SU-DHL-6 (cell line): ENCODE results near the gene WTAP.

ENCODE experiments used
- H2AFZ ChIP-seq: fragments of 200-600 bp; sonication (generic); 2 replicates; pipeline ENCODE4 v1.6.1; 2014; ENCODE audit warnings: low read depth, mild to moderate bottlenecking, moderate library complexity, mixed read lengths, antibody characterized with exemption, low read length; ENCODE audit not compliant: severe bottlenecking
- H3F3A ChIP-seq: fragments of 200-600 bp; shearing (Covaris generic); 2 replicates; pipeline ENCODE4 v1.6.0; 2016; ENCODE audit warnings: antibody characterized with exemption, mild to moderate bottlenecking; ENCODE audit not compliant: insufficient read depth
- H3K27ac ChIP-seq: fragments of 200-600 bp; sonication (generic); 2 replicates; pipeline ENCODE4 v1.5.1; 2016; ENCODE audit warnings: low read depth, mild to moderate bottlenecking, low read length, moderate library complexity, mixed read lengths
- H3K27me3 ChIP-seq: fragments of 200-600 bp; sonication (generic), shearing (Covaris generic); 2 replicates; pipeline ENCODE4 v1.6.0; 2014; ENCODE audit warnings: mild to moderate bottlenecking, low read length
- H3K36me3 ChIP-seq: fragments of 200-600 bp; sonication (generic); 2 replicates; pipeline ENCODE4 v1.6.1; 2014; ENCODE audit warnings: mild to moderate bottlenecking, low read length, mixed read lengths
- H3K4me2 ChIP-seq: fragments of 300-600, 200-600 bp; shearing (Covaris generic), sonication (generic); 2 replicates; pipeline ENCODE4 v1.6.0; 2014; ENCODE audit warnings: low read length, low read depth, mild to moderate bottlenecking; ENCODE audit not compliant: poor library complexity, severe bottlenecking
- H3K4me3 ChIP-seq: fragments of 200-600 bp; sonication (generic); 2 replicates; pipeline ENCODE4 v1.5.1; 2014; ENCODE audit warnings: antibody characterized with exemption, low read length, mild to moderate bottlenecking, mixed read lengths; ENCODE audit not compliant: insufficient read depth, poor library complexity, severe bottlenecking
- H3K79me2 ChIP-seq: fragments of 200-600 bp; sonication (generic); 2 replicates; pipeline ENCODE4 v1.6.1; 2014; ENCODE audit warnings: mild to moderate bottlenecking, low read length, moderate library complexity; ENCODE audit not compliant: insufficient read depth
- H3K9ac ChIP-seq: fragments of 200-600 bp; sonication (generic); 2 replicates; pipeline ENCODE4 v1.7.0; 2014; ENCODE audit warnings: mild to moderate bottlenecking, low read length
- H3K9me2 ChIP-seq: fragments of 200-600 bp; sonication (generic); replicated peaks from 2 replicates; pipeline ENCODE4 v1.6.1; 2014; ENCODE audit warnings: low read length; ENCODE audit not compliant: insufficient read depth
- H3K9me3 ChIP-seq: fragments of 200-600 bp; sonication (generic); 2 replicates; pipeline ENCODE4 v1.6.1; 2014; ENCODE audit warnings: low read length, mixed read lengths; ENCODE audit not compliant: insufficient read depth
- H4K20me1 ChIP-seq: fragments of 200-600 bp; sonication (generic); 2 replicates; pipeline ENCODE4 v1.6.1; 2014; ENCODE audit warnings: low read depth, mild to moderate bottlenecking, antibody characterized with exemption, low read length, moderate library complexity, mixed read lengths
- CTCF ChIP-seq: fragments of 200-600 bp; sonication (generic); IDR thresholded peaks from one replicate; pipeline ENCODE4 v1.5.1; 2017; ENCODE audit warnings: antibody characterized with exemption, mild to moderate bottlenecking, low read length, moderate library complexity; ENCODE audit not compliant: insufficient read depth, poor library complexity, severe bottlenecking
- EZH2phosphoT487 ChIP-seq: fragments of 200-600 bp; sonication (generic), shearing (Covaris generic); conservative IDR thresholded peaks from 2 replicates; pipeline ENCODE4 v1.6.1; 2018; ENCODE audit warnings: mild to moderate bottlenecking, antibody characterized with exemption, low read length, moderate library complexity, mixed read lengths

The WTAP gene

GRCh38 chr6:159682295-159682694, 45.0 kb upstream of the WTAP start:
- H3K4me3 ChIP-seq = no peak overlapping the region
- H3K27me3 ChIP-seq = no peaks in the 10 kb centered on the region
- no peak overlapping the region for H3K27ac ChIP-seq
- no peak overlapping the region for H3K4me2 ChIP-seq
- H3K79me2 ChIP-seq = no peaks in the 10 kb centered on the region
- no peak for TF ChIP-seq EZH2phosphoT487
- H4K20me1 ChIP-seq = no peaks in the 10 kb centered on the region
- no peaks in the 10 kb centered on the region for H3K9me2 ChIP-seq
- no peaks in the 10 kb centered on the region for H3K9me3 ChIP-seq
- H3K36me3 ChIP-seq = no peaks in the 10 kb centered on the region; the same call in none of the 2 replicates
- no peak overlapping the region for H3K9ac ChIP-seq
- H2AFZ ChIP-seq = no peak overlapping the region
- H3F3A ChIP-seq = no peaks in the 10 kb centered on the region

- H3K4me2 ChIP-seq = no peak overlapping the region
- H3K9me3 ChIP-seq = no peaks in the 10 kb centered on the region
- no peak overlapping the region for H3K9ac ChIP-seq
- no peak overlapping the region for H2AFZ ChIP-seq
- no peaks in the 10 kb centered on the region for H4K20me1 ChIP-seq
- no peaks in the 10 kb centered on the region for H3K27me3 ChIP-seq
- H3K4me3 ChIP-seq = no peak overlapping the region
- no peaks in the 10 kb centered on the region; the same call in none of the 2 replicates for H3K36me3 ChIP-seq
- H3K79me2 ChIP-seq = no peaks in the 10 kb centered on the region
- H3F3A ChIP-seq = no peaks in the 10 kb centered on the region
- H3K9me2 ChIP-seq = no peaks in the 10 kb centered on the region
- TF ChIP-seq EZH2phosphoT487 (no peak), CTCF (no peak)
- H3K27ac ChIP-seq = no peak overlapping the region
These were observed 44.5 kb upstream of the WTAP start for GRCh38 chr6:159682810-159683209.

- no peak overlapping the region for H3K27ac ChIP-seq
- H3K4me2 ChIP-seq = no peak overlapping the region
- H3F3A ChIP-seq = no peaks in the 10 kb centered on the region
- no peaks in the 10 kb centered on the region for H3K9me3 ChIP-seq
- no peaks in the 10 kb centered on the region for H4K20me1 ChIP-seq
- no peaks in the 10 kb centered on the region; the same call in none of the 2 replicates for H3K36me3 ChIP-seq
- H3K4me3 ChIP-seq = no peak overlapping the region
- no peak overlapping the region for H3K9ac ChIP-seq
- no peaks in the 10 kb centered on the region for H3K9me2 ChIP-seq
- H3K79me2 ChIP-seq = no peaks in the 10 kb centered on the region; the same call in 1 of the 2 replicates
- TF ChIP-seq EZH2phosphoT487 (no peak), CTCF (no peak)
- H3K27me3 ChIP-seq = no peaks in the 10 kb centered on the region
- no peak overlapping the region for H2AFZ ChIP-seq
These were observed 43.3 kb upstream of the WTAP start for GRCh38 chr6:159684013-159684304.

- Histone ChIP-seq H3K27me3 (no peaks in the 10 kb centered on the region), H3F3A (no peaks in the 10 kb centered on the region), H2AFZ (no peak overlapping the region)
These were observed 41.3 kb upstream of the WTAP start for GRCh38 chr6:159686040-159686439.

More at GRCh38 chr6:159686040-159686439, 41.3 kb upstream of the WTAP start:
- no peak overlapping the region for H3K27ac ChIP-seq
- H3K9ac ChIP-seq = no peak overlapping the region
- H3K79me2 ChIP-seq = no peaks in the 10 kb centered on the region; the same call in 1 of the 2 replicates
- no peaks in the 10 kb centered on the region for H3K9me3 ChIP-seq
- no peaks in the 10 kb centered on the region; the same call in none of the 2 replicates for H3K36me3 ChIP-seq
- H3K4me3 ChIP-seq = no peak overlapping the region
- TF ChIP-seq CTCF (no peak), EZH2phosphoT487 (no peak)
- H3K4me2 ChIP-seq = no peak overlapping the region
- H3K9me2 ChIP-seq = no peaks in the 10 kb centered on the region
- H4K20me1 ChIP-seq = no peaks in the 10 kb centered on the region
